Gastrocnemius medialis (tissue), 4 donors: ENCODE data around the gene BTRC.

ENCODE experiments used
- POLR2A ChIP-seq, 2 donors: fragments of 450-650 bp; IDR thresholded peaks; one replicate each; pipeline ENCODE4 v1.6.1; 2017; ENCODE audit warnings: antibody characterized with exemption in 2 of 2, mild to moderate bottlenecking in 2 of 2, moderate library complexity in 2 of 2
- TF ChIP-seq, protein P1 (sequence below), 5 experiments: fragments of 450-650 bp in 3 of 5; fragments of 200-600 bp in 2 of 5; sonication (generic) in 2 of 5; IDR thresholded peaks in 4 of 5; conservative IDR thresholded peaks in 1 of 5; 1 replicate in 4 of 5; 2 replicates in 1 of 5; pipeline ENCODE4 v1.5.1; 2016 to 2019; ENCODE audit warnings: antibody characterized with exemption in 5 of 5, mild to moderate bottlenecking in 3 of 5, moderate library complexity in 3 of 5

DNA sequence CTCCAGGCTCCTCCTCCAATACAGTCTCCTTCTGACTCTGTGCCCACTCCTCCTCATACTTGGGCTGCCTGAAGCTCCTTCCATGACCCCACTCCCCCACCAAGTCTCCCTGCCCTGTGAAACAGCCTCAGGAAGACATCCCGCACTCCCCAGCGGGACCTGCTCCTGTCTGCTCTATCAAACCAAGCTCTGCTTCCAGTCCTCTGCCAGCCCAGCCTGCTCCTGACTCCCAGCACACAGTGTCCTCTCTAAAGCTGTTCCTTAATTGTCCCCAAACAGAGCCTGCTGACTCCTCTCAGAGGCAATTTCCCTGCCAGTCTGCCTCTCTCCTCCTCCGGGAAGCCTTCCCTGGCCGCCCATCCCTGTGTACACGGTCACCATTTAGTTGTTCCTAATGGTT lies 224.2 kb downstream of the BTRC start:
- TF ChIP-seq, protein P1, sequence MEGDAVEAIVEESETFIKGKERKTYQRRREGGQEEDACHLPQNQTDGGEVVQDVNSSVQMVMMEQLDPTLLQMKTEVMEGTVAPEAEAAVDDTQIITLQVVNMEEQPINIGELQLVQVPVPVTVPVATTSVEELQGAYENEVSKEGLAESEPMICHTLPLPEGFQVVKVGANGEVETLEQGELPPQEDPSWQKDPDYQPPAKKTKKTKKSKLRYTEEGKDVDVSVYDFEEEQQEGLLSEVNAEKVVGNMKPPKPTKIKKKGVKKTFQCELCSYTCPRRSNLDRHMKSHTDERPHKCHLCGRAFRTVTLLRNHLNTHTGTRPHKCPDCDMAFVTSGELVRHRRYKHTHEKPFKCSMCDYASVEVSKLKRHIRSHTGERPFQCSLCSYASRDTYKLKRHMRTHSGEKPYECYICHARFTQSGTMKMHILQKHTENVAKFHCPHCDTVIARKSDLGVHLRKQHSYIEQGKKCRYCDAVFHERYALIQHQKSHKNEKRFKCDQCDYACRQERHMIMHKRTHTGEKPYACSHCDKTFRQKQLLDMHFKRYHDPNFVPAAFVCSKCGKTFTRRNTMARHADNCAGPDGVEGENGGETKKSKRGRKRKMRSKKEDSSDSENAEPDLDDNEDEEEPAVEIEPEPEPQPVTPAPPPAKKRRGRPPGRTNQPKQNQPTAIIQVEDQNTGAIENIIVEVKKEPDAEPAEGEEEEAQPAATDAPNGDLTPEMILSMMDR (IDR thresholded peaks at IDR 0.05 in 4 of 5, conservative IDR thresholded peaks at IDR 0.05 in 1 of 5): no peak
- no peak for TF ChIP-seq POLR2A (IDR thresholded peaks at IDR 0.05)
